GM12891 (cell line): Measurements from ENCODE around the gene TRAF3.

Source experiments
- PAX5 ChIP-seq: IDR thresholded peaks from 2 replicates; pipeline ENCODE4 v1.6.1; 2011; ENCODE audit warnings: low read length, moderate library complexity, mild to moderate bottlenecking; ENCODE audit not compliant: insufficient read depth, severe bottlenecking
- POLR2A ChIP-seq: IDR thresholded peaks from 2 replicates; pipeline ENCODE4 v1.6.1; 2011; ENCODE audit warnings: low read depth, low read length, control low read depth
- POLR2AphosphoS5 ChIP-seq: IDR thresholded peaks from 2 replicates; pipeline ENCODE4 v1.6.1; 2011; ENCODE audit warnings: low read depth, low read length, control low read depth
- POU2F2 ChIP-seq: IDR thresholded peaks from 2 replicates; pipeline ENCODE4 v1.6.1; 2011; ENCODE audit warnings: low read depth, mild to moderate bottlenecking, control low read depth, low read length, moderate library complexity
- SPI1 ChIP-seq: IDR thresholded peaks from 2 replicates; pipeline ENCODE4 v1.6.1; 2011; ENCODE audit warnings: low read depth, low read length, control low read depth
- TAF1 ChIP-seq: IDR thresholded peaks from 2 replicates; pipeline ENCODE4 v1.6.1; 2011; ENCODE audit warnings: low read depth, low read length, control low read depth

DNA sequence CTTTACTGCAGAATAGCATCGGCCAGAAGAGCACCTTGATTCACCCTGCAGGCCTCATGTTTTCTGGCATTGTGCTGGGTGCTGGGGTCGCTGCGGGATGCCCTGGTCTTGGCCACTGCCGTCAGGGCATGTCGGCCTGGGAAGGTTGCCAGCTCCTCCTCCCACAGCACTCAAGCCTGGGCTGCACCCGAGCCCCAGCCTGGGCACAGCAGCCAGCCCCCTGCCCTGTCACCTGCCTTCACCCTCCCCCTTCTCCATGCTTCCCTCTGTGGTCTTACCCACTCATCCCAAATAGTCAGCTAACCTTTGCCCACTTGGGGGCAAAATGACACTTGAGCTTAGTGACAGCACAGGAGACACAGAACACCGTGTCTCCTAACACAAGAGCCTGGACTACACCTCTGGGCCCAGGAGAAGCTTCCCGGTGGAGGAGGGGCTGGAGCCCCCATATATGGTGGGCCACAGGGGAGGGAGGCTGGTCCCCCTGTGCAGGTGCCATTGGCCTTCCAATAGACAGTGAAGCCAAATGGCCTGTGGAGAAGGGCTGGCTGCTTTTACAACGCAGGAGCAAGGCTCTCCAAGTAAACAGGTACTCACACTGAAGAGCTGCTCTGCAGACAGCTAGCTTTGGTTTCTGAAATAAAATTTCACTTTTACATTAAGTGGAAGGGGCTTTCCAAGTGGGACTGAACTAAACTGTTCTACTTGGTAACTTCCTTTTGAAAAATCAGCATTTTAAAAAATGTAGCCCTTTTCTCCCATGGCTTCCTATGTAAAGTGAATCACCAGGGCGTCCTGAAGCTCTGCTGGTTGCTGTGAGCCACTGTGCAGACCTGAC lies 94.0 kb downstream of the TRAF3 start:
- no peak for TF ChIP-seq POLR2AphosphoS5
- no peak for TF ChIP-seq POLR2A
- TF ChIP-seq TAF1, result no peak
- no peak for TF ChIP-seq SPI1
- TF ChIP-seq POU2F2, result no peak
- TF ChIP-seq PAX5, result no peak
